H1 (cell line): ENCODE results near the gene TMEM117. TPM values are rescaled to one million over a fixed set of nuclear protein-coding genes. Genes with fewer than 3 reads are reported as not detected.

Experiments used
- BRCA1 ChIP-seq: IDR thresholded peaks from 2 replicates; pipeline ENCODE4 v1.6.1; 2012; ENCODE audit warnings: low read depth, low read length, improper control_type of control experiment
- CHD2 ChIP-seq: IDR thresholded peaks from 2 replicates; pipeline ENCODE4 v1.6.1; 2012; ENCODE audit warnings: low read length, improper control_type of control experiment
- HDAC6 ChIP-seq: IDR thresholded peaks from one replicate; pipeline ENCODE4 v1.7.1; 2012; ENCODE audit warnings: low read depth, mild to moderate bottlenecking, inconsistent platforms, low read length, moderate library complexity
- JUN ChIP-seq: IDR thresholded peaks from 2 replicates; pipeline ENCODE4 v1.6.1; 2011; ENCODE audit warnings: low read depth, mild to moderate bottlenecking, improper control_type of control experiment, low read length
- polyA plus RNA-seq, 7 experiments: library from polyadenylated mRNA; depleted of rRNA in 3 of 7; stranded (reverse) in 5 of 7; unstranded in 2 of 7; fragments of >200 nt in 5 of 7; fragments of 200-250 nt in 2 of 7; gene quantifications; 1 replicate in 5 of 7; 2 replicates in 1 of 7; 4 replicates in 1 of 7; pipeline versions ENCODE4 v1.2.1 to v1.2.3, GENCODE V29; 2011 to 2013; ENCODE audit warnings: missing spikeins in 2 of 7, mixed read lengths in 2 of 7
- total RNA-seq: library from RNA; stranded (reverse); fragmentation: NEBNext Ultra II Directional; extraction: Animal tissue kit (Norgen Biotek cat#: 25700); gene quantifications from 2 replicates; pipeline ENCODE4 v1.2.1, GENCODE V29; 2021
- TF ChIP-seq, protein P1 (sequence below): fragments of 300-600 bp; sonication (generic); IDR thresholded peaks from 2 replicates; pipeline ENCODE4 v1.7.1; 2012; ENCODE audit warnings: low read length, moderate library complexity, mild to moderate bottlenecking, inconsistent platforms; ENCODE audit not compliant: insufficient replicate concordance
- TF ChIP-seq, protein P2 (sequence below): IDR thresholded peaks from 2 replicates; pipeline ENCODE4 v1.6.1; 2012; ENCODE audit warnings: inconsistent platforms

Gene TMEM117
- total and polyA plus RNA-seq, 2 of the 8 experiments (the other 6 are each of a cell fraction or from before 2014, with no cell fraction given), result 0.80 to 1.4 TPM

DNA sequence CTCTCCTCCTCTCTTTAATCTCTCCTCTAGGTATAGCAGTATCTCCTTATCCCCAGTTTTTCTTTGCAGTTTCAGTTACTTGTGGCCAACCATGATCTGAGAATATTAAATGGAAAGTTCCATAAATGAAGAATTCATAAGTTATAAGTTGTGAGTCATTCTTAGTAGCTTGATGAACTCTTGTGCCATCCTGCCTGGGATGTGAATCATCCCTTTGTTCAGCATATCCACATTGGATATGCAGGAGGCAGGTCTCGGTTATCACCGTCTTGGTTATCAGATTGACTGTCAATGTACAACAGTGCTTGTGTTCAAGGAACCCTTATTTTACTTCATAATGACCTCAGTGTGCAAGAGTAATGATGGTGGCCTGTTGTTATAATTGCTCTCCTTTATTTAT lies 134.0 kb downstream of the TMEM117 start (continued):
- TF ChIP-seq, protein P1, sequence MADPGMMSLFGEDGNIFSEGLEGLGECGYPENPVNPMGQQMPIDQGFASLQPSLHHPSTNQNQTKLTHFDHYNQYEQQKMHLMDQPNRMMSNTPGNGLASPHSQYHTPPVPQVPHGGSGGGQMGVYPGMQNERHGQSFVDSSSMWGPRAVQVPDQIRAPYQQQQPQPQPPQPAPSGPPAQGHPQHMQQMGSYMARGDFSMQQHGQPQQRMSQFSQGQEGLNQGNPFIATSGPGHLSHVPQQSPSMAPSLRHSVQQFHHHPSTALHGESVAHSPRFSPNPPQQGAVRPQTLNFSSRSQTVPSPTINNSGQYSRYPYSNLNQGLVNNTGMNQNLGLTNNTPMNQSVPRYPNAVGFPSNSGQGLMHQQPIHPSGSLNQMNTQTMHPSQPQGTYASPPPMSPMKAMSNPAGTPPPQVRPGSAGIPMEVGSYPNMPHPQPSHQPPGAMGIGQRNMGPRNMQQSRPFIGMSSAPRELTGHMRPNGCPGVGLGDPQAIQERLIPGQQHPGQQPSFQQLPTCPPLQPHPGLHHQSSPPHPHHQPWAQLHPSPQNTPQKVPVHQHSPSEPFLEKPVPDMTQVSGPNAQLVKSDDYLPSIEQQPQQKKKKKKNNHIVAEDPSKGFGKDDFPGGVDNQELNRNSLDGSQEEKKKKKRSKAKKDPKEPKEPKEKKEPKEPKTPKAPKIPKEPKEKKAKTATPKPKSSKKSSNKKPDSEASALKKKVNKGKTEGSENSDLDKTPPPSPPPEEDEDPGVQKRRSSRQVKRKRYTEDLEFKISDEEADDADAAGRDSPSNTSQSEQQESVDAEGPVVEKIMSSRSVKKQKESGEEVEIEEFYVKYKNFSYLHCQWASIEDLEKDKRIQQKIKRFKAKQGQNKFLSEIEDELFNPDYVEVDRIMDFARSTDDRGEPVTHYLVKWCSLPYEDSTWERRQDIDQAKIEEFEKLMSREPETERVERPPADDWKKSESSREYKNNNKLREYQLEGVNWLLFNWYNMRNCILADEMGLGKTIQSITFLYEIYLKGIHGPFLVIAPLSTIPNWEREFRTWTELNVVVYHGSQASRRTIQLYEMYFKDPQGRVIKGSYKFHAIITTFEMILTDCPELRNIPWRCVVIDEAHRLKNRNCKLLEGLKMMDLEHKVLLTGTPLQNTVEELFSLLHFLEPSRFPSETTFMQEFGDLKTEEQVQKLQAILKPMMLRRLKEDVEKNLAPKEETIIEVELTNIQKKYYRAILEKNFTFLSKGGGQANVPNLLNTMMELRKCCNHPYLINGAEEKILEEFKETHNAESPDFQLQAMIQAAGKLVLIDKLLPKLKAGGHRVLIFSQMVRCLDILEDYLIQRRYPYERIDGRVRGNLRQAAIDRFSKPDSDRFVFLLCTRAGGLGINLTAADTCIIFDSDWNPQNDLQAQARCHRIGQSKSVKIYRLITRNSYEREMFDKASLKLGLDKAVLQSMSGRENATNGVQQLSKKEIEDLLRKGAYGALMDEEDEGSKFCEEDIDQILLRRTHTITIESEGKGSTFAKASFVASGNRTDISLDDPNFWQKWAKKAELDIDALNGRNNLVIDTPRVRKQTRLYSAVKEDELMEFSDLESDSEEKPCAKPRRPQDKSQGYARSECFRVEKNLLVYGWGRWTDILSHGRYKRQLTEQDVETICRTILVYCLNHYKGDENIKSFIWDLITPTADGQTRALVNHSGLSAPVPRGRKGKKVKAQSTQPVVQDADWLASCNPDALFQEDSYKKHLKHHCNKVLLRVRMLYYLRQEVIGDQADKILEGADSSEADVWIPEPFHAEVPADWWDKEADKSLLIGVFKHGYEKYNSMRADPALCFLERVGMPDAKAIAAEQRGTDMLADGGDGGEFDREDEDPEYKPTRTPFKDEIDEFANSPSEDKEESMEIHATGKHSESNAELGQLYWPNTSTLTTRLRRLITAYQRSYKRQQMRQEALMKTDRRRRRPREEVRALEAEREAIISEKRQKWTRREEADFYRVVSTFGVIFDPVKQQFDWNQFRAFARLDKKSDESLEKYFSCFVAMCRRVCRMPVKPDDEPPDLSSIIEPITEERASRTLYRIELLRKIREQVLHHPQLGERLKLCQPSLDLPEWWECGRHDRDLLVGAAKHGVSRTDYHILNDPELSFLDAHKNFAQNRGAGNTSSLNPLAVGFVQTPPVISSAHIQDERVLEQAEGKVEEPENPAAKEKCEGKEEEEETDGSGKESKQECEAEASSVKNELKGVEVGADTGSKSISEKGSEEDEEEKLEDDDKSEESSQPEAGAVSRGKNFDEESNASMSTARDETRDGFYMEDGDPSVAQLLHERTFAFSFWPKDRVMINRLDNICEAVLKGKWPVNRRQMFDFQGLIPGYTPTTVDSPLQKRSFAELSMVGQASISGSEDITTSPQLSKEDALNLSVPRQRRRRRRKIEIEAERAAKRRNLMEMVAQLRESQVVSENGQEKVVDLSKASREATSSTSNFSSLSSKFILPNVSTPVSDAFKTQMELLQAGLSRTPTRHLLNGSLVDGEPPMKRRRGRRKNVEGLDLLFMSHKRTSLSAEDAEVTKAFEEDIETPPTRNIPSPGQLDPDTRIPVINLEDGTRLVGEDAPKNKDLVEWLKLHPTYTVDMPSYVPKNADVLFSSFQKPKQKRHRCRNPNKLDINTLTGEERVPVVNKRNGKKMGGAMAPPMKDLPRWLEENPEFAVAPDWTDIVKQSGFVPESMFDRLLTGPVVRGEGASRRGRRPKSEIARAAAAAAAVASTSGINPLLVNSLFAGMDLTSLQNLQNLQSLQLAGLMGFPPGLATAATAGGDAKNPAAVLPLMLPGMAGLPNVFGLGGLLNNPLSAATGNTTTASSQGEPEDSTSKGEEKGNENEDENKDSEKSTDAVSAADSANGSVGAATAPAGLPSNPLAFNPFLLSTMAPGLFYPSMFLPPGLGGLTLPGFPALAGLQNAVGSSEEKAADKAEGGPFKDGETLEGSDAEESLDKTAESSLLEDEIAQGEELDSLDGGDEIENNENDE, result no peak
- TF ChIP-seq, protein P2, sequence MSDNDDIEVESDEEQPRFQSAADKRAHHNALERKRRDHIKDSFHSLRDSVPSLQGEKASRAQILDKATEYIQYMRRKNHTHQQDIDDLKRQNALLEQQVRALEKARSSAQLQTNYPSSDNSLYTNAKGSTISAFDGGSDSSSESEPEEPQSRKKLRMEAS, result no peak
- TF ChIP-seq CHD2 (no peak), BRCA1 (no peak), HDAC6 (no peak), JUN (no peak)
